Retina (tissue), 1 donor: ENCODE results near the gene P4HA2.
A peak's percentile ranks its signal among the peaks of the same experiment; 100 is the strongest.

ENCODE experiments used
- DNase-seq: peaks from one replicate; pipeline ENCODE4 v3.0.0-alpha.2; 2016

The P4HA2 gene

GRCh38 chr5:132246806-132247205 is 19.2 kb upstream of the P4HA2 start:
- DNase-seq, result no peak

- DNase-seq, result no peak
Measured at GRCh38 chr5:132245593-132245992, 17.9 kb upstream of the P4HA2 start.

- no peak for DNase-seq
Measured at GRCh38 chr5:132243366-132243977, 15.8 kb upstream of the P4HA2 start.

- DNase-seq, result no peak
Measured at GRCh38 chr5:132239776-132240175, 12.1 kb upstream of the P4HA2 start.

GRCh38 chr5:132238901-132239500 is 11.3 kb upstream of the P4HA2 start:
- no peak for DNase-seq

- peak; percentile 79 for DNase-seq
Measured at GRCh38 chr5:132238169-132238744, 10.6 kb upstream of the P4HA2 start.

- no peak for DNase-seq
Measured at GRCh38 chr5:132237670-132238069, 10.0 kb upstream of the P4HA2 start.

- DNase-seq, result no peak
Measured at GRCh38 chr5:132237141-132237540, 9.5 kb upstream of the P4HA2 start.

- no peak for DNase-seq
Measured at GRCh38 chr5:132235340-132235739, 7.7 kb upstream of the P4HA2 start.

GRCh38 chr5:132234684-132235062 is 7.0 kb upstream of the P4HA2 start:
- DNase-seq, result no peak

- no peak for DNase-seq
Measured at GRCh38 chr5:132233811-132234683, 6.4 kb upstream of the P4HA2 start.

- DNase-seq, result no peak
Measured at GRCh38 chr5:132233081-132233480, 5.4 kb upstream of the P4HA2 start.

- no peak for DNase-seq
Measured at GRCh38 chr5:132232465-132232864, 4.8 kb upstream of the P4HA2 start.

GRCh38 chr5:132230871-132231270 is 3.2 kb upstream of the P4HA2 start:
- no peak for DNase-seq

GRCh38 chr5:132229236-132229635 is 1.6 kb upstream of the P4HA2 start:
- no peak for DNase-seq

GRCh38 chr5:132228241-132229035 is 785 bp upstream of the P4HA2 start:
- DNase-seq, result peak; percentile 34

GRCh38 chr5:132227235-132227484 is 493 bp downstream of the P4HA2 start:
- DNase-seq, result peak; percentile 80

GRCh38 chr5:132226516-132227234 is 978 bp downstream of the P4HA2 start:
- DNase-seq, result no peak

GRCh38 chr5:132225165-132226032 is 2.3 kb downstream of the P4HA2 start:
- DNase-seq, result peak; percentile 40

- no peak for DNase-seq
Measured at GRCh38 chr5:132224716-132225115, 2.9 kb downstream of the P4HA2 start.

- DNase-seq, result no peak
Measured at GRCh38 chr5:132223861-132224260, 3.8 kb downstream of the P4HA2 start.
